Testis (tissue), 3 donors: Measurements from ENCODE around the gene ZCCHC7. TPM values are rescaled to one million over a fixed set of nuclear protein-coding genes. Genes with fewer than 3 reads are reported as not detected.

ENCODE experiments used
- DNase-seq: peaks from one replicate; pipeline ENCODE4 v3.0.0-alpha.2; 2019
- H3K27ac ChIP-seq, 2 donors: fragments of 200-600 bp; sonication (generic); one replicate each; pipeline ENCODE4 v1.5.1; 2019
- H3K27me3 ChIP-seq: fragments of 200-600 bp; sonication (generic); one replicate; pipeline ENCODE4 v1.5.1; 2019
- H3K36me3 ChIP-seq: fragments of 200-600 bp; sonication (generic); one replicate; pipeline ENCODE4 v1.5.1; 2017; ENCODE audit warnings: low read depth; ENCODE audit errors: missing control alignments
- H3K4me1 ChIP-seq: fragments of 200-600 bp; sonication (generic); one replicate; pipeline ENCODE4 v1.5.1; 2019
- H3K4me3 ChIP-seq, 2 donors: fragments of 200-600 bp; sonication (generic); one replicate each; pipeline ENCODE4 v1.5.1; 2017 to 2019
- H3K9me3 ChIP-seq: fragments of 200-600 bp; sonication (generic); one replicate; pipeline ENCODE4 v1.5.1; 2017
- CTCF ChIP-seq, 3 experiments: fragments of 450-650 bp in 2 of 3; fragments of 200-600 bp in 1 of 3; sonication (generic) in 1 of 3; IDR thresholded peaks; one replicate each; pipeline ENCODE4 v1.5.1; 2016 to 2019; ENCODE audit warnings: antibody characterized with exemption in 3 of 3, mild to moderate bottlenecking in 2 of 3, moderate library complexity in 1 of 3
- POLR2A ChIP-seq: fragments of 450-650 bp; IDR thresholded peaks from one replicate; pipeline ENCODE4 v1.6.1; 2017; ENCODE audit warnings: antibody characterized with exemption, mild to moderate bottlenecking, moderate library complexity
- WGBS, 2 donors: methylation state at CpG; one replicate each; pipeline ENCODE4 v1.1.5; 2018; 5-methylcytosine and 5-hydroxymethylcytosine counted together
- intact Hi-C: fragments of 100-400 bp; cut with DNase I; formaldehyde crosslinking; loops from one replicate; pipeline ENCODE4 v1.15.1; 2023; ENCODE audit warnings: low total_unique reads
- polyA plus RNA-seq: library from polyadenylated mRNA; stranded (reverse); fragments of 350-450 nt; fragmentation: Illumina TruSeq; extraction: RNeasy Lipid Tissue Mini Kit (QIAGEN cat#74804); gene quantifications from one replicate; pipeline ENCODE4 v1.2.3, GENCODE V29; 2014; ENCODE audit warnings: low read depth, low replicate concordance; ENCODE audit not compliant: insufficient read depth
- total RNA-seq, 2 donors: library from RNA; depleted of rRNA; stranded (reverse); fragments of >200 nt; gene quantifications; one replicate each; pipeline ENCODE4 v1.2.3, GENCODE V29; 2016

The ZCCHC7 gene
- total and polyA plus RNA-seq, 3 donors from 2014 or later: 14.4 to 20.6 (median 18.5) TPM

- H3K4me1 ChIP-seq: no peaks in the 10 kb centered on the region
- no peaks in the 10 kb centered on the region for H3K36me3 ChIP-seq
- 93 to 95% methylated on average over 3 of the region's 3 CpGs for WGBS, 2 donors
- DNase-seq: no peak
- H3K4me3 ChIP-seq: no peak overlapping the region
- H3K9me3 ChIP-seq: no peaks in the 10 kb centered on the region
- no peak for TF ChIP-seq CTCF (IDR thresholded peaks at IDR 0.05)
- no peak for TF ChIP-seq POLR2A
- no peaks in the 10 kb centered on the region for H3K27me3 ChIP-seq
- intact Hi-C loops: no loop called here
- H3K27ac ChIP-seq: no peak overlapping the region
These were observed 7.7 kb downstream of the ZCCHC7 start for GRCh38 chr9:37128051-37128450.

- intact Hi-C loops: no loop called here
- H3K36me3 ChIP-seq: no peaks in the 10 kb centered on the region
- no peak for TF ChIP-seq CTCF (IDR thresholded peaks at IDR 0.05)
- no peaks in the 10 kb centered on the region for H3K9me3 ChIP-seq
- 92 to 97% methylated on average over 1 of the region's 1 CpG for WGBS, 2 donors
- no peaks in the 10 kb centered on the region for H3K4me1 ChIP-seq
- H3K27ac ChIP-seq: no peak overlapping the region
- no peak overlapping the region for H3K4me3 ChIP-seq
- no peak for DNase-seq
- no peaks in the 10 kb centered on the region for H3K27me3 ChIP-seq
These were observed 13.8 kb downstream of the ZCCHC7 start for GRCh38 chr9:37134166-37134565.

GRCh38 chr9:37141015-37141414 lies 20.6 kb downstream of the ZCCHC7 start:
- Histone ChIP-seq H3K27me3 (no peaks in the 10 kb centered on the region), H3K27ac (no peak overlapping the region), H3K4me1 (no peaks in the 10 kb centered on the region), H3K9me3 (no peaks in the 10 kb centered on the region), H3K36me3 (no peaks in the 10 kb centered on the region), H3K4me3 (no peak overlapping the region)
- intact Hi-C loops: no loop called here
- no peak for DNase-seq
- WGBS, 2 donors: 91 to 98% methylated on average over 2 of the region's 2 CpGs
- no peak for TF ChIP-seq CTCF (IDR thresholded peaks at IDR 0.05)
- TF ChIP-seq POLR2A: no peak

GRCh38 chr9:37144762-37145161 lies 24.4 kb downstream of the ZCCHC7 start:
- Histone ChIP-seq H3K4me3 (no peak overlapping the region), H3K27me3 (no peaks in the 10 kb centered on the region), H3K4me1 (no peaks in the 10 kb centered on the region), H3K27ac (no peak overlapping the region), H3K9me3 (no peaks in the 10 kb centered on the region), H3K36me3 (no peaks in the 10 kb centered on the region)
- intact Hi-C loops: no loop called here
- TF ChIP-seq POLR2A (no peak), CTCF (IDR thresholded peaks at IDR 0.05) (no peak)
- 57 to 60% methylated on average over 2 of the region's 2 CpGs for WGBS, 2 donors
- DNase-seq: no peak

GRCh38 chr9:37146410-37146809 lies 26.0 kb downstream of the ZCCHC7 start:
- Histone ChIP-seq H3K4me3 (no peak overlapping the region), H3K27ac (no peak overlapping the region), H3K27me3 (no peaks in the 10 kb centered on the region), H3K9me3 (no peaks in the 10 kb centered on the region), H3K36me3 (no peaks in the 10 kb centered on the region), H3K4me1 (no peaks in the 10 kb centered on the region)
- WGBS, 2 donors: 39% methylated on average over 2 of the region's 2 CpGs
- intact Hi-C loops: no loop called here
- no peak for TF ChIP-seq CTCF (IDR thresholded peaks at IDR 0.05)
- no peak for TF ChIP-seq POLR2A
- no peak for DNase-seq
